Lower leg skin (tissue), 4 donors: ENCODE measurements around the gene TFCP2. TPM values are rescaled to one million over a fixed set of nuclear protein-coding genes. Genes with fewer than 3 reads are reported as not detected.

ENCODE experiments used
- DNase-seq, 2 donors: peaks; one replicate each; pipeline ENCODE4 v3.0.0-alpha.2; 2019; ENCODE audit warnings: low spot score in 2 of 2
- H3K4me3 ChIP-seq: fragments of 200-600 bp; sonication (generic); 2 replicates; pipeline ENCODE4 v1.5.1; 2017; ENCODE audit warnings: mild to moderate bottlenecking, low read depth; ENCODE audit not compliant: poor library complexity, severe bottlenecking
- CTCF ChIP-seq, 3 donors: fragments of 450-650 bp; IDR thresholded peaks; one replicate each; pipeline ENCODE4 v1.5.1; 2016; ENCODE audit warnings: antibody characterized with exemption in 3 of 3, mild to moderate bottlenecking in 3 of 3, moderate library complexity in 2 of 3
- POLR2A ChIP-seq, 2 donors: fragments of 450-650 bp; IDR thresholded peaks; one replicate each; pipeline ENCODE4 v1.6.1; 2016 to 2017; ENCODE audit warnings: antibody characterized with exemption in 2 of 2, mild to moderate bottlenecking in 1 of 2, moderate library complexity in 1 of 2
- WGBS, 2 donors: methylation state at CpG; one replicate each; pipeline ENCODE4 v1.1.5; 2018; 5-methylcytosine and 5-hydroxymethylcytosine counted together
- intact Hi-C: fragments of 100-400 bp; cut with DNase I; formaldehyde crosslinking; loops from one replicate; pipeline ENCODE4 v1.15.0; 2023; ENCODE audit warnings: low total_unique reads
- total RNA-seq, 4 donors: library from RNA; depleted of rRNA; stranded (reverse); fragments of >200 nt; gene quantifications; one replicate each; pipeline ENCODE4 v1.1.0, GENCODE V29; 2016

Gene TFCP2
- total RNA-seq, 4 donors from 2014 or later, result 14.9 to 17.7 (median 17.1) TPM

DNA sequence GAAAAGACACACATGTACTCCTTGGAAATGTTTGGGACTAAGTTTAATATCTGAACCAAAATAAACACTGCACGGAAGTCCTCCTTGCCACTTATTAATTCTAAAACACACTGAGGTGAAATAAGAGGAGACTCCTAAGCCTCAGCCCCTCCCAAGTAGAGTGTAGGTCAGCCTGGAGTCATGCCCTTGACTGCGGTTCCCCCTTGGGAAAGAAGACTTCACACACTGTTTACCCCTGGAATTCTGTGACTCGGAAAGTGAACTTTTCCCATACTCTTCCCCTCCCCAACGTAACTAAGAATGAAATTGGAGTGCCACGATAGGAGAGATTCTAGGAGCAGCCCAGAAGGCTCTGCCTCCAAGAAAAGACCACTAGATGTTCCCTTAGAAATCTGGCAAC lies 8.6 kb upstream of the TFCP2 start:
- no peak overlapping the region for H3K4me3 ChIP-seq
- TF ChIP-seq CTCF (IDR thresholded peaks at IDR 0.05) (no peak), POLR2A (IDR thresholded peaks at IDR 0.05) (no peak)
- 86 to 87% methylated on average over 5 of the region's 5 CpGs for WGBS, 2 donors
- DNase-seq, result no peak
- intact Hi-C loops, result no loop called here

DNA sequence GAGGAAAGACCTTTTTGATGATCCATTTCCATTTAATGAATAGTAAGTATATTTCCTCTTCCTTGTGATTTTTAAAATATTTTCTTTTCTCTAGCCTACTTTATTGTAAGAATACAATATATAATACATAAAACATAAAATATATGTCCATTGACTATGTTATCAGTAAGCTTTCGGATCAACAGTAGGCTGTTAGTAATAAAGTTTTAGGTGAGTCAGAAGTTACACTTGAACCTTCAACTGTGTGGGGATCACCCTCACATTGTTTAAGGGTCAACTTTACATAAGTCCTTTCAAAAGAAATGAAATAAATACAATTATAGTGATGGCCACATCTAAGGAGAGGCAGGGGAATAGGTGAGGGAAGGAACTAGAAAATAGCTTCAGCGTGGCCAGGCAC lies 5.0 kb upstream of the TFCP2 start:
- no peak overlapping the region for H3K4me3 ChIP-seq
- 94 to 97% methylated on average over 2 of the region's 2 CpGs for WGBS, 2 donors
- TF ChIP-seq CTCF (IDR thresholded peaks at IDR 0.05) (no peak), POLR2A (IDR thresholded peaks at IDR 0.05) (no peak)
- intact Hi-C loops, result no loop called here
- DNase-seq, result no peak

DNA sequence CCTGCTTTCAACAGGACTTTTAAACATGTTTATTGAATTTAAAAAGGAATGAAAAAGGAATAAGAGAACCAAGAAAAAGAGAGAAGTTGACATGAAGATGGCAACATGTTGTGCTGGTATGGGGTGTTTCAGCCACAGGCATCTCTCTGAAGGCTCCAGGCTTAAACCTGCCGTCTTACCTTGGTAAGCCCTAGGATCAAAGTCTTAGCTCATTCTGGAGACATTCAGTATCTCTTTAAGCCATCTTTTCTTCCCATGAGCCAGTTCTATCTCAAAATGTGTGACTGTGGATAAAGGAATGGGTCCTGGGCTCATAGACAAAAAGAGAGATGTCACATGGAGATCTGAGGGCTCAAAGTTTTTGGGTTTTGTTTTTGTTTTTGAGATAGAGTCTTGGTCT lies 1.6 kb upstream of the TFCP2 start:
- TF ChIP-seq CTCF (IDR thresholded peaks at IDR 0.05) (no peak), POLR2A (IDR thresholded peaks at IDR 0.05) (no peak)
- intact Hi-C loops, result no loop called here
- 63 to 70% methylated on average over 1 of the region's 1 CpG for WGBS, 2 donors
- no peak for DNase-seq
- H3K4me3 ChIP-seq, result no peak overlapping the region

GRCh38 chr12:51171884-51172514 lies 936 bp downstream of the TFCP2 start:
- intact Hi-C loops, result no loop called here
- no peak for TF ChIP-seq CTCF (IDR thresholded peaks at IDR 0.05)
- no peak for TF ChIP-seq POLR2A (IDR thresholded peaks at IDR 0.05)
- 3% methylated on average over 16 of the region's 16 CpGs for WGBS, 2 donors
- DNase-seq, result no peak
- peak overlapping the region; percentile 50 for H3K4me3 ChIP-seq

DNA sequence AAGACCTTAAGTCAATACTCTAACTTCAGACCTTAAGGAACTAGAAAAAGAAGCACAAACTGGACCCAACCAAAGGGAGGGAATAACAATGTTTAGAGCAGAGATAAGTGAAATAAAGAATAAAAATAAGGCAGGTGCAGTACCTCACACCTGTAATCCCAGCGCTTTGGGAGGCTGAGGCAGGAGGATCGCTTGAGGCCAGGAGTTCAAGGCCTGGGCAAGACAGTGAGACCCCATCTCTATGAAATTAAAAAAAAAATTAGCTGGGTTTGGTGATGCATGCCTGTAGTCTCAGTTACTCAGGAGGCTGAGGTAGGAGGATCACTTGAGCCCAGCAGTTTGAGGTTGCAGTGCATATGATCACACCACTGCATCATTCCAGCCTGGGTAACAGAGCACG lies 9.1 kb downstream of the TFCP2 start:
- intact Hi-C loops, result no loop called here
- no peak for DNase-seq
- TF ChIP-seq POLR2A (IDR thresholded peaks at IDR 0.05), result no peak
- TF ChIP-seq CTCF (IDR thresholded peaks at IDR 0.05), result no peak
- no peak overlapping the region for H3K4me3 ChIP-seq
- whole genome bisulfite sequencing, 2 donors, result 65 to 96% methylated on average over 3 of the region's 3 CpGs

- DNase-seq, result no peak
- TF ChIP-seq POLR2A (IDR thresholded peaks at IDR 0.05) (no peak), CTCF (IDR thresholded peaks at IDR 0.05) (no peak)
- intact Hi-C loops, result no loop called here
- WGBS, 2 donors, result 96 to 98% methylated on average over 6 of the region's 6 CpGs
- no peak overlapping the region for H3K4me3 ChIP-seq
Observed at GRCh38 chr12:51162217-51162616, 10.7 kb downstream of the TFCP2 start.
